Non-pigmented ciliary epithelial cell (primary cell): ENCODE results near the gene SORCS2.

Experiments used
- DNase-seq: peaks from one replicate; pipeline ENCODE4 v3.0.0-alpha.2; 2010; ENCODE audit warnings: low read depth

The SORCS2 gene

GRCh38 chr4:7186031-7186430 is 6.3 kb upstream of the SORCS2 start:
- no peak for DNase-seq

- DNase-seq = no peak
Observed at GRCh38 chr4:7186516-7187167, 5.7 kb upstream of the SORCS2 start.

DNA sequence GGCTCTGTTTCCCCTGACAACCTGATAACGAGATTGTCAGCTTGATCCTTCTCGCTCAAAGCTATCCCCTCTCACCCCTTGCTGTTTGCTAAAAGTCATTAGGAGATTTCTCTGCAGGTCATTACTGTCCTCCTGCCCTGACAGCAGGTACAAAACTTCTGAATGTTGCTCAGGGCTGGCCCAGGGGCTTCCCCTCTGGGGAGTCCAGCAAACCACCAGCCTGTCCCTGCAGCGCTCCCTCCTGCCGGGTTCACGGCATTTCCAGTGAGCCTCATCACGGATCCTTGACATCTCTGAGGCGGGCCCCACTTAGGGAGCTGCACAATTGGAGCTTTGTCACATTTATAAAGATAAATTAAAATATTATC is 5.2 kb upstream of the SORCS2 start:
- DNase-seq = no peak

DNA sequence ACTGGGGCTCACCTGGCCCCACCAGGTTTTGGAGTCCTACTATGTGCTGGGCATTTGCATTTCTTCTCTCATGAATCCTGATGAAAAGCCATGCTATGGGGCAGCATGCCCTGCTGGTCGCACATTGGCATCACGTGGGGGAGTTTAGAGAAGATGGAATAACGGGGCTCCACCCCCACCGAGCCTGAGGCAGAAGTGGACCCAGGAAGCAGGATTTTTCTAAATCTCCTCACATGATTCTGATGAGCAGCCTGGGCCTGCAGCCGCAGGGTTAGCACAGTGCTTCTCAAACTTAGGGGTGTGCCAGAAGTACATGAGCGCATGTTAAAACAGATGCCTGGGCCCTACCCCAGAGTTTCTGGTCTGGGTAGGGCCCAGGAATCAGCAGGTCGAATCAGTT is 4.6 kb upstream of the SORCS2 start:
- DNase-seq = no peak

GRCh38 chr4:7189066-7189465 is 3.3 kb upstream of the SORCS2 start:
- DNase-seq = no peak

- no peak for DNase-seq
Observed at GRCh38 chr4:7189475-7190277, 2.7 kb upstream of the SORCS2 start.

DNA sequence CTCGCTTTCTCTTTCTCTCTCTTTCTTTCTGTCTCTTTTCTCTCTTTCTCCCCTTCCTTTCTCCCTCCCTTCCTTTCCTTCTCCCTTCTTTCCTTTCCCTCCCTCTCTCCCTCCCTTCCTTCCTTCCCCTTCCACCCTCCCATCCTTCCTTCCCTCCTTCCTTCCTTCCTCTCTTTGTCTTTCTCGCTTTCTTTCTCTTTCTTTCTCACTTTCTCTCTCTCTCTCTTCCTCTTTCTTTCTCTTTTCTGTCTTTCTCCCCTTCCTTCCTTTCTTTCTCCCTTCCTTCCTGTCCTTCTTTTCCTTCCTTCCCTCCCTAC is 2.1 kb upstream of the SORCS2 start:
- DNase-seq = no peak

DNA sequence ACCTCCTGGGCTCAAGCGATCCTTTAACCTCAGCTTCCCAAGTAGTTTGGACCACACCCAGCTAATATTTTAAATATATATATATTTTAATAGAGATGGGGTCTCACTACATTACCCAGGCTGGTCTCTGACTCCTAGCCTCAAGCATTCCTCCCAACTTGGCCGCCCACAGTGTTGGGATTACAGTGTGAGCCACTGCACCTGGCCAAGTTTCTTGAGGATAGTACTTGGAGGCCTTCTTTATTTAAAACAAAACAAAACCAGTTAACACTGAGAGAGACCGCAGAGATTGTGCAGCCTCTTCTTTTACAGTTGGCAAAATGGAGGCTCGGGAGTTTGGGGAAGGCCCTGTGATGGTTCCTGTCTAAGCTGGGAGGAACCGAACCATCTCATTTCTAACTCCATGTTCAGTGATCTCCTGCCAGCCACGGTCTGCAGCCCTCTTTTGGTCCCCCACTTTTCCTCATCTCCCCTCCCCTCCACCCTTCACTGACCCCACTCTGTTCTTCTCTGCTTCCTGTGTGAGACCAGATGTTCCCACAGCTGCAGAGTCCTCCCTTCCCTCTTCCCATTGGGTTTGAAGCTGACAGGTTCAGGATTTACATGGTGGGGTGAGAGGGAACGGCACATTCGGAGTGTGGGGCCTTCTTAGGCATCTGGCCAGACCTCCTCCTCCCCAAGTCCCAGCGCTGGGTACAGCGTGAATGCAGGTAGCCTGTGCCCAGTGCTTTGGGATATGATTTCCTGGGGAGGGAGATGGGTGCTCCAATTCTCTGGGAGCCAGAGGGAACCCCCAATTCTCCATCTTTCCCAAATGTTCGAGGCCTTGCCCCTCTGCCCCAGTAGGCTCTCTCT is 1.4 kb upstream of the SORCS2 start:
- no peak for DNase-seq

GRCh38 chr4:7191546-7192251 is 639 bp upstream of the SORCS2 start:
- no peak for DNase-seq

DNA sequence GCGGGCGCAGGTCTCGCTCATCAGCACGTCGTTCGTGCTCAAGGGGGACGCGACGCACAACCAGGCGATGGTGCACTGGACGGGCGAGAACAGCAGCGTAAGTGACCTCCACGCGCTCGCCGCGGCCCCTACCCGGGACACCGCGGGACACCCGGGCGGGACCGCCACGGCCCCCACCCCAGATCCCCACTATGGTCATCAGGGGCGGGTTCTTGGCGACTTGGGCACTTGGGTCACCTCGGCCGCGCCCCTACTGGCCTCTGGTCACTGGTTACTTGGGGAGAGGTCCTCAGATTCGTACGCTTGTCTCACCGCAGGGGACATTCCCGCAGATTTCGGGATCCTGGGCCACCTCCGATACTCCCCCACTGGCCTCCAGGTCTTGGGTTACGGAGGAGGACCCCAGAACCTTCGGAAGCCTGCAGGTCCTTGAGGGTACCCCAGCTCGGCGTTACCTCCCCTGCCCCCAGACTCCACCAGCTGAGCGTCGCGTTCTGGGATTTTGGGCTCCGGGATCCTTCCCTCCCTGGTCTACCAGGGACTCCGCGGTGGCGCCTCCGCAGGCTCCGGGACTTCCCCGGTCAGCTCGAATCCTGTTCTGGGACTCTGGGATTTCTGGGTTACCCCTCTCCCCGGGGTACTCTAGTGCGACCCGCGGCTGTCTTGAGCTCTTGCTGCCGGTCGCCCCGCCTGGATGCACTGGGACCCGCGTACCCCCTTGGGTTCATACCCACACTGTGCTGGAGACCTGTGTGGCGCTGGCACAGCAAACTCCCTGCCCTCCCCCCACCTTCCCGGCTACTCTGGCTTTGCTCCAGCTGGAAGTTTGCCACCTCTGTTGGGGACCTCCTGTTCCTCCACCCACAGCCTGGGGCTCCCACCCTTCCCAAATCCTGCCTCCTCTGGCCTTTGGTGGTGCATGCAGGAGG is 956 bp downstream of the SORCS2 start:
- no peak for DNase-seq

GRCh38 chr4:7194251-7195140 is 2.2 kb downstream of the SORCS2 start:
- DNase-seq = no peak

- no peak for DNase-seq
Observed at GRCh38 chr4:7195141-7195515, 2.8 kb downstream of the SORCS2 start.

- no peak for DNase-seq
Observed at GRCh38 chr4:7195546-7196287, 3.4 kb downstream of the SORCS2 start.

GRCh38 chr4:7196288-7196651 is 3.9 kb downstream of the SORCS2 start:
- DNase-seq = no peak

- DNase-seq = no peak
Observed at GRCh38 chr4:7196736-7197135, 4.4 kb downstream of the SORCS2 start.

- no peak for DNase-seq
Observed at GRCh38 chr4:7197910-7198309, 5.6 kb downstream of the SORCS2 start.

DNA sequence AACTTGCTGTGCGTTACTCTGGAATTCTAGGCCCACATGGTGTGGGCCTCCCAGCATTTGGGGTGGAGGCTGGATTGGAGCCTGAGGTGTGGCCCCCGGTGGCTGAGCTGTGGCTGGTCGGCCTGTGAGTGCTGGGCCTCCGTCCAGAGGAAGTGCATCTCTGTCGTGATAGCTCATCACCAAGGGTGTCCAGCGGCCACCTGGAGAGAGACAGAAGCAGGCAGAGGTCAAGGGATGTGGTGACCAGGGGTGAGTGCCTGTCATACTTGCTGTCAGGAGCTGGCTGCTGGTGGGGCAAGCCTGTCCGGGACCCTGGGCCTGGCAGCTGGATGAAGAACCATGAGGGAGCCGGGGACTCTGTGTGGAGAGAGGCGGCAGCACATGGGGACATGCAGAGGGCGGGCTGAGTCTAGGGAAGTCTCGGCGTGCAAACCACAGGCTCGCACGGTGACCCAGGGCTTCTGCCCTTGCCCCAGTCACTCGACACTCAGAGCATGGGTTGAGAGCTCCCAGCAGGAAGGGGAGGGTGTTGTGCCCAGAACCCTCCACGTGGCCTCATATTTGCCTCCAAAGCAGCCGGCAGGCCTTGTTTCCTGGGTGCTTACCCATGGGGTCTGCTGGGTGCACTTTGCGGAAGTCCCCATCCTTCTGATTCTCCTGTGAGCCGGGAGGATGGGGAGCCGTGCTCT is 6.2 kb downstream of the SORCS2 start:
- no peak for DNase-seq

DNA sequence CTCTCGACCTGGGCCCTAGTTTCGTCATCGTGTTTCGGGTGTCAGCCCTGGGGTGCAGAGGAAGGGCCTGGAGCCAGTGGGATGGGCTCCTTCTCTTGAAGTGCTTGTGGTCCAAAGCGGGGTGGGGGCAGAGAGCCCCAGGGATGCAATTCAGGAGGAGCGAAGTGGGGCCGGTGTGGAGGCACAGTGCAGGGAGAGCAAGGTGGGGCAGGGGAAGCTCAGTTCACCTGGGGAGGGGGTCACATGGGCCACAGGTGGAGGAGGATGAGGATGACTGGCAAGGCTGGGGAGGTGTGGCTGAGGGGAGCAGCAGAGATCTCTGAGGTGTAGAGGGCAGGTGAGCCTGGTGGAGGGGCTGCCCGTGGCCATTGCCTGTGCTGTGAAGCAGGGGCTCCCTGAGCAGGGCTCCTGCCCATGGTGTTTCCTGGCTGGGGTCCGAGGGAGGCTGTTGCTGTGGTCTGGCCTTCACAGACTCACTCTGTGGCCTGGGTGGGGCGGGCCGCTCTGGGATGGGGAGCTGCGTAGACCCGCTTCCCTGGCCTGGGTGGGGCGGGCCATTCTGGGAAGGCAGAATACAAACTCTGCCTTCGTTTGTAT is 6.9 kb downstream of the SORCS2 start:
- DNase-seq = no peak
